Tibial nerve (tissue), 4 donors: Measurements from ENCODE around the gene SLC25A14.

Source experiments
- CTCF ChIP-seq, 5 experiments: fragments of 200-600 bp in 3 of 5; fragments of 450-650 bp in 2 of 5; sonication (generic) in 3 of 5; IDR thresholded peaks; one replicate each; pipeline ENCODE4 v1.5.1; 2016 to 2019; ENCODE audit warnings: antibody characterized with exemption in 5 of 5, mild to moderate bottlenecking in 3 of 5, moderate library complexity in 2 of 5
- EP300 ChIP-seq, 2 donors: sonication (generic); formaldehyde crosslinking; IDR thresholded peaks; one replicate each; pipeline ENCODE4 v1.6.1; 2017; ENCODE audit warnings: antibody characterized with exemption in 2 of 2, mild to moderate bottlenecking in 1 of 2
- POLR2A ChIP-seq, 2 donors: fragments of 450-650 bp; IDR thresholded peaks; one replicate each; pipeline ENCODE4 v1.6.1; 2017; ENCODE audit warnings: antibody characterized with exemption in 2 of 2, mild to moderate bottlenecking in 2 of 2, moderate library complexity in 2 of 2

DNA sequence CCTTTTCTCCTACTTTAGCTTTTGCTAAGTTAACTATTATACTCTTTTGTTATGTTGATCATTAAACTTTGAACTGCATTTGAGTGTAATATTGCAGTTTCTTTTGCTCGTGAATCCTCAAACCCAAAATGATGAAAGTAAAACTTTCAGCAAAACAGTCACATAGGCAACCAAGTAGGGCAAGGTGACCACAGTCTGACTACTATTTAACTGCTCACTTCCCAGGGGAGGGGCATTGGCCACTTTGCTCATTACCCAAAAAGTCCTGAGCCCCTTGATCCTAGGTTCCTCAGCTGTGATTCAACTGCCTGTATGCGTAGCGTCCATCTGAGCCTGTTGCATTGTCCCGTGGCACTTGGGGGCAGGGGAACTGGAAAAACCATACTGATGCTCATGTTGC, 79.0 kb downstream of the SLC25A14 start:
- no peak for TF ChIP-seq POLR2A (IDR thresholded peaks at IDR 0.05)
- TF ChIP-seq CTCF (IDR thresholded peaks at IDR 0.05), result no peak
- TF ChIP-seq EP300 (IDR thresholded peaks at IDR 0.05), result no peak
